ENCODE results near the gene ZZZ3.
"Not testable (repeated sequence)": the region's sequence is repeated elsewhere in the genome, so short reads cannot be mapped to it uniquely, and the experiment has no call there.

The ZZZ3 gene

GRCh38 chr1:77668924-77669449, 13.5 kb downstream of the ZZZ3 start:
- no peak for DNase-seq

GRCh38 chr1:77664939-77665516, 17.4 kb downstream of the ZZZ3 start:
- DNase-seq, result no peak

- DNase-seq, result no peak
Observed at GRCh38 chr1:77661696-77662095, 20.8 kb downstream of the ZZZ3 start.

- DNase-seq, result no peak
Observed at GRCh38 chr1:77659879-77660593, 22.4 kb downstream of the ZZZ3 start.

GRCh38 chr1:77658271-77658670, 24.2 kb downstream of the ZZZ3 start:
- DNase-seq, result no peak

GRCh38 chr1:77655431-77655974, 27.0 kb downstream of the ZZZ3 start:
- peak; percentile 78 for DNase-seq

- no peak for DNase-seq
Observed at GRCh38 chr1:77652970-77653516, 29.4 kb downstream of the ZZZ3 start.

- no peak for DNase-seq
Observed at GRCh38 chr1:77652268-77652667, 30.2 kb downstream of the ZZZ3 start.

GRCh38 chr1:77649127-77649526, 33.3 kb downstream of the ZZZ3 start:
- DNase-seq, result no peak

GRCh38 chr1:77646224-77646623, 36.2 kb downstream of the ZZZ3 start:
- DNase-seq, result not testable (repeated sequence)

- no peak for DNase-seq
Observed at GRCh38 chr1:77643456-77643855, 39.0 kb downstream of the ZZZ3 start.

GRCh38 chr1:77642941-77643340, 39.5 kb downstream of the ZZZ3 start:
- no peak for DNase-seq

- DNase-seq, result no peak
Observed at GRCh38 chr1:77642196-77642595, 40.3 kb downstream of the ZZZ3 start.

- DNase-seq, result no peak
Observed at GRCh38 chr1:77639557-77640069, 42.8 kb downstream of the ZZZ3 start.

GRCh38 chr1:77639056-77639455, 43.4 kb downstream of the ZZZ3 start:
- DNase-seq, result no peak

- no peak for DNase-seq
Observed at GRCh38 chr1:77636864-77637263, 45.6 kb downstream of the ZZZ3 start.

Data from COR-L47 (cell line).